HG03442 (cell line): Measurements from ENCODE around the gene UBL3.

Source experiments
- ATAC-seq: cut with Tn5 transposase; IDR thresholded peaks from one replicate; pipeline ENCODE4 v1.9.1; 2021; ENCODE audit warnings: mild to moderate bottlenecking, moderate library complexity; ENCODE audit not compliant: unreplicated experiment

Gene UBL3

DNA sequence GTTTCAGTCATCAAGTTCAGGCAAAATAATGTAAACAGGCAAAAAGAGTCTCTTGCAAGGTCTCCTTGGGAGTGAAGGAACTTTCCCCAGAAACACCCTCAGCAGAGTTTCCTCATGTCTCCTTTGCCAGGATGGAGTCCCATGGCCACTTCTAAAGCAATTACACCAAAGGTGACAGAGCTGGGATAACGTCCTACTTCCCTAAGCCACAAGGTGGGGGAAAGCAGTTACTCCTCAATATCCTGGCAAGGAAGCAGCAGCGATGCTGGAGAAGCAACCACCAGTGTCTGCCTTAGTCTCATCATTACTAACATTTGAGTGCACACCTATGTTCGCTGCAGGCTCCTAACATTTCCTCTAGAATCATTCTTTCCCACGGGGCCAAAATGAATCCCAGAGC lies 88.6 kb downstream of the UBL3 start:
- ATAC-seq: no peak

DNA sequence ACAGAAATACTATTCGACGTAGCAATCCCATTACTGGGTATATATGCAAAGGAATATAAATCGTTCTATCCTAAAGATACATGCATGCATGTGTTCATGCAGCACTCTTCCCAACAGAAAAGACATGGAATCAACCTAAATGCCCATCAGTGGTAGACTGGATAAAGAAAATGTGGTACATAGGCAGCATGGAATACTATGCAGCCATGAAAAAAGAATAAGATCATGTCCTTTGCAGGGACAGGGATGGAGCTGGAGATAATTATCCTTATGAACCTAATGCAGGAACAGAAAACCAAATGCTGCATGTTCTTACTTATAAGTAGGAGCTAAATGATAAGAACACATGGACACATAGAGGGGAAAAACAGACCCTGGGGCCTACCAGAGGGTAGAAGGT lies 89.3 kb downstream of the UBL3 start:
- ATAC-seq: no peak

DNA sequence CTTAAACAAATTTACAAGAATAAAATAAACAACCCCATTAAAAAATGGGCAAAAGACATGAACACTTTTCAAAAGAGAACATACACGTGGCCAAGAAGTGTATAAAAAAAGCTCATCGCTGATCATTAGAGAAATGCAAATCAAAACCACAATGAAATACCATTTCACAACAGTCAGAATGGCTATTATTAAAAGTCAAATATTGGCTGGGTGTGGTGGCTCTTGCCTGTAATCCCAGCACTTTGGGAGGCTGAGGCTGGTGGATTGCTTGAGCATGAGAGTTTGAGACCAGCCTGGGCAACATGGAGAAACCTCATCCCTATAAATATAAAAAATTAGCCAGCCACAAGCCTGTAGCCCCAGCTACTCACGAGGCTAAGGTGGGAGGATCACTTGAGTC lies 89.9 kb downstream of the UBL3 start:
- no peak for ATAC-seq

DNA sequence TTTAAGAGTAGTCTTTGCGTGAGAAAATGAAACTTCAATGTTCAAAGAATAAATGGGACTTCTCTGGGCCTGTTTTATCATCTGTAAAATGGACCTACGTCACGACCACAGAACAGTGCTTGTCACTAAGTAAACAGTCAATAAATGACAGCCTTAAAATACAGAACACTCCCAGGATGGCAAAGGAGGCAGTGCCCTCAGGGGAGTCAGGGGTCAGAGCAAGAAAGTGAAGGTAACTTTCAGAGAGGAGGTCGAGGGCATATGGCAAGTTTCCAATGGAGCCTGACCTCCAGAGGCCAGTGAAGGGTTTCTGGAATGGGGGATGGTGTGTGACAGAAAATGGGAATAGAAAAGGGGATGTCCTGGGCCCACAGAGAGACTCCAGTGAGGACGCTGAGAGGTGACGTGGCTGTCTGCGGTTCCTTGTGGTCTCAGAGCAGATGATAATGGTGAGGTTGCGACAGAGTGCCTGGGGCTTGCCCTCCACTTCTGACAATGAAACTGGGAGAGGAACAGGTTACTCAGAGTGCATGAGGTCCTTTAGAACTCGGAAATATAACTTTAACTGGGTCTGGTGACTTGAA lies 91.8 kb downstream of the UBL3 start:
- ATAC-seq: peak; percentile 96

DNA sequence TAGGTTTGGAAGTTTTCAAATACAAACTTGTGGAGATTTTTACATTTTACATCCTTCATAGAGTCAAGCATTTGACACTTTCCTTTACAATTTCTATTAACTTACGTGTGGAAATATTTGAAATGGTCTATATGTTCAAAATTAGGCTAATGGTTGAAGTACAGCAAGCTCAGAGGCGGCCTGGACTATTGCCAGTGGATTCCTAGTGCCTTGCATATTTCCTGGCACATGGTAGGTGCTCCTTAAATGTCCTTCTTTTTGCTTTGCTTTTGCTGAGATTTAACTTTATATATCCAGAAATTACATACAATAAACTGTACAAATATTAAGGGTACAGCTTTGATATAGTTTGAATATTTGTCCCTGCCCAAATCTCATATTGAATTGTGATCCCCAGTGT lies 93.9 kb downstream of the UBL3 start:
- no peak for ATAC-seq

DNA sequence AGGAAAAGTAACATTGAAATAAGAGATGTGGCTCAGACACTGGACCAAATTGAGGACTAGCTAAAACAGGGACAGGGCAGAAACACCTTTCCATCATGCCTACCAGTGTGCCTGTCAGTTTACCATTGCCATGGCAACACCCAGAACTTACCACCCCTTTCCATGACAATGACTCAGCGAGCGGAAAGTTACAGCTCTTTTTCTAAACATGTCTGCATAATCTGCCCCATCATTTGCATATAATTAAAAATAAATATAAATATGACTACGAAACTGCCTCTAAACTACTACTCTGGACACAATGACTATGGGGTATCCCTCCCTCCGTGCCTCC lies 96.0 kb downstream of the UBL3 start:
- ATAC-seq: no peak

DNA sequence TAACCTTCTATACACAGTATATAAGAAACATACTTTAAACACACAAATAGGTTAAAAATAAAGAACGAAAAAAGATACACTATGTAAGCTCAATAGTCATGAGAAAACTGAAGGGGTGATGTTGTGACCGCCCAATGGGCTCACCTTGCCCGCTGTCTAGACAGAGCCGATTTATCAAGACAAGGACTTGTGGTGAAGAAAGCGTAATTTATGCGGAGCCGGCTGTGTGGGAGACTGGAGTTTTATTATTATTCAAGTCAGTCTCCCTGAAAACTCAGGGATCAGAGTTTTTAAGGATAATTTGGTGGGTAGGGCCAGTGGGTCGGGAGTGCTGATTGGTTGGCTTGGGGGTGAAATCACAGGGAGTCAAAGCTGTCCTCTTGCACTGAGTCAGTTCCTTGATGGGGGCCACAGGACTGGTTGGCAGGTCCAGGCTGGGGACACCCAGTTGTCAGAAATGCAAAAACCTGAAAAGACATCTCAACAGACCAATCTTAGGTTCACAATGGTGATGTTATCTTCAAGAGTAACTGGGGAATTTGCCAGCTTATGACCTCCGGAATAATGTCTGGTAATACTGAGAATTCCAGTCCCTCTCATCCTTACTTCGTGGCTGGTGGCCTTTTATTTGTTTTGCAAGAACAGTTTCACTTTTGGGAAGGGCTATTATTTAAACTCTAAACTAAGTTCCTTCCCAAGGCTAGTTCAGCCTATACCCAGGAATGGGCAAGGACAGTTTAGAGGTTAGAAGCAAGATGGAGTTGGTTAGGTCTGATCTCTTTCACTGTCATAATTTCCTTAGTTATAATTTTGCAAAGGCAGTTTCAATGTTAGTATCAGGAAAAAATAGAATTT lies 96.6 kb downstream of the UBL3 start:
- no peak for ATAC-seq

DNA sequence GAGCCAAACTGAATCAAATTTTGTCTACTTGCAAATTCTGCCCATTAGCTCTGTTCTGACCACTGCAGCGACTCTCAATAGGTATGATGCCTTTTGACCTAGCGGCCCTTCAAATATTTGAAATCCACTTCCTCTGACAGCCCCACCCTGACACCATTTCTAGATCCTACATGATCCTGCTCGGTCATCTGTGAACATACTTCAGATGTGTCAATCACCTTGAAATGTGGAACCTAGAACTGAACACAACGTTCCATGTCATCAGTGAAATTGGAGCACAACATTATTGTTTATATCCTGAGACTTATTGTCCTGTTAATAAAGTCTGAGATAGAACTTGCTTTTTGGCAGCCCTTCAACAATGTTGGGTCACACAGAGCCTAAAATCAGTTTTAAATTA lies 98.2 kb downstream of the UBL3 start:
- ATAC-seq: no peak

DNA sequence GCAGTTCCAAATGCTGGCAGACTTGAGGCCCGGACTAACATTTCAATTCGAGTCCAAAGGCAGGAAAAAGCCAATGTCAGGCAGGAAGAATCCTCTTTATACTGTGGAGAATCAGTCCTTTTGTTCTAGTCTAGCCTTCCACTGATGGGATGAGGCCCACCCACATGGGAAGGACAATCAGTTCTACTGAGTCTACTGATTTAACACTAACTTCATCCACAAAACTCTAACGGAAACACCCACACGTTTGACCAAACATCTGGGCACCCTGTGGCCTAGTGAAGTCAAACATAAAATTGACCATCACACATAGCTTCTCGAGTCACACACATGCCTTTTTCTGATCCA lies 100.3 kb downstream of the UBL3 start:
- ATAC-seq: no peak

DNA sequence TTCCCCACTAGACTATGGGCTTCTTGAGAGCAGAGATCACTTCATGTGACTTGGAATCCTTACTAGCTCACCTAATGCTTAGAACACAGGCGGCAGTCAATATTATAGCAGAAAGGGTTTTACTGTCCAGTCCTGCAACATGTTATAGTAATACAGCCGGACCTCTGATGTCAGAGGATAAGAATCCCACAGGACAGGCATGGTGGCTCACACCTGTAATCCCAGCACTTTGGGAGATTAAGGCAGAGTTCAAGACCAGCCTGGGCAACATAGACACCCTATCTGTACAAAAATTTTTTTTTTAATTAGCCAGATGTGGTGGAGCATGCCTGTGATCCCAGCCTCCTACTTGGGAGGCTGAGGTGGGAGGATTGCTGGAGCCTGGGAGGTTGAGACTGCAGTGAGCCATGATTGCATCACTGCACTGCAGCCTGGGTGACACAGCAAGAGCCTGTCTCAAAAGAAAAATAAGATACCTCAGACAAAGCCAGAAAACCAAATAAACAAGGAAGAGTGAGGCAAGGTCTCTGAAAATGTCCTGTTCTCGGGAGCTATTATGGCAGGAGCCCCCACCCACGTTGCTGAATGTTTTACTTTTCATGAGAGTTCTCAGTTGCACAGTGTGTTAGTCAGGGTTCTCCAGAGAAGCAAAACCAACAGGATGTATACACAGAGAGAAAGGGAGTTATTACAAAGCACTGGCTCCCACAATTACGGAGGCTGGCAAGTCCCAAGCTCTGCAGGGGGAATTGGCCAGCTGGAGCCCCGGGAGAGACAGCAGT lies 100.8 kb downstream of the UBL3 start:
- ATAC-seq: no peak

DNA sequence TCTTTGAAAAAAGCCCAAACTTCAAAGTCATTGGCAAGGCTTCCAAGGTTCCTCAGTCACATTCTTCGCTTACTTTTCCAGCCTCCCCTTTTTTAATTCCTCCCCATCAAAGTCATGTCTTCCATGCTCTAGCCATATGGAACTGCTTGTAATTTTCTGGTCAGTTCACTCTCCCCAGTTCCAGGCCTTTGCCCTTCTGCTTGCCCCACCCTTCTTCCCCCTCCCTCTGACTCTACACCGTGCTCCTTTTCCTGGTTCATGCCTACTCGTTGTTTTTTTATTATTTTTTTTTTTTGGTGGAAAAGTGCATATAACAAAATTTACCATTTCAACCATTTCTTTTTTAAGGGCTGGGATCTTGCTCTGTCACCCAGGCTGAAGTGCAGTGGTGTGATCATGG lies 102.3 kb downstream of the UBL3 start:
- no peak for ATAC-seq

DNA sequence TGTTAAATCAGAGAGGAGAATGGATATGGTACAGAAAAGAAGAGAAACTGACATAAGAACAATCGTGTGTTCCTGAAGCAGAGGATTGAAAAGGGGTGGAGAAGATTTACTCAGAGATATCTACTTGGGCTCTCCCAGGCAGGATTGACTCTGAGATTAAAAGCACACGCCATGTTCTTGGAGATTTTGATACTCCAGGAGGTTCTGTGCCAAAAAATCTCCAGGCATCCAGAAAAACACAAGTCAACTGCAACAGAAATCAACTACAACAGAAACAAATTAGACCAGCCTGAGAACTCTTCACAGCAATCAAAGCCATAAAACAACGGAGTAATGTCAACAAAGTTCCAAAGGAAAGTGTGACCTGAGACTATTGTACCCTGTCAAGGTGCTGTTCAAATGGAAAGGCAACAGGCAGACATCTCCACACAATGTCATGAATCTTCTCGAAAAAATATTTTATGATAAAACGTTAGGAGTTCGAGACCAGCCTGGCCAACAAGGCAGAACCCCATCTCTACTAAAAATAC lies 104.2 kb downstream of the UBL3 start:
- ATAC-seq: no peak

DNA sequence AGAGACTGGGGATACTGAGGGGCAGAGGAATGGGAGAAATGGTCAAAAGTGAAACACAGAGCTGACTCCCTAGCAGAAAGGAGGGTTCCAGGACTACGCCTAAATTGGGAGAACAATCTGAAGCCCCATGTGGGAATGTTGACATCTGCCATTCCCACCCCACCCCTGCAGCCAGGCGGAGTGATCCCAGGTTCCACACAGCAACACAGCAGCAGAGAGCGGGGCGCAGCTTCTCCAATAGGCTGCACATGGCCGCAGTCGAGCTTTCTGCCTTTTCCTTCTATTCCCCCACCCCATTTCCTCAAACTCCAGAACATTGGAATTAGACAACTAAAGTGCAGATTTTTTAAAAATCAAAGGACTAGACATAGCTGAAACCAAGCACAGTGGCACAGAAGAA lies 104.7 kb downstream of the UBL3 start:
- no peak for ATAC-seq

DNA sequence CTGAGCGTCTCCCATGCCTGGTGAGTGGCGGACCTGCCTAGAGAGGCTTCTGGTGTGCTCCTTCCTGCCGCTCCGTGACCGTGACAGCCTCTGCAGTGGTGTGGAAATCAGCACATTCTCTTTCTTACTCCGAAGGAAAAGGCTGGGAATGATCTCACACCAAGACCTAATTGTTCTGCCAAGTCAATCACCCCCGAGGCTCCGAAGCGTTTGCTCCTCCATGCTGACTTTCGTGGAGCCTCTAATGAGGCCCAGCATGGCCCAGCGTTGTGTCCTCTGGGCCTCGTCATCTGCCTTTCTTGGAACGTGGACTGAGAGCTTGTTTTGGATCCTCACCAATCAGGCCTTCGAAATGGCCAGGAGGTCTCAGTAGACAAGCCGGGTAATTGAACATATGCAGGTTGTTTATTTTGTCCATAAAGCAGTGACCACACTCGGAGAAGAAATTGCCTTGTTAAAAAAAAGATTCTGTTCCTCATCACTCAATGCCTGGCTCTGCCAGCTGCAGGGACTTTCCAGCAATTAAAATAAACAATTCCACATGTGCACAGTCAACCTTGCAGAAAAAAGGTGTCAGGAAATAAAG lies 107.1 kb downstream of the UBL3 start:
- ATAC-seq: no peak

DNA sequence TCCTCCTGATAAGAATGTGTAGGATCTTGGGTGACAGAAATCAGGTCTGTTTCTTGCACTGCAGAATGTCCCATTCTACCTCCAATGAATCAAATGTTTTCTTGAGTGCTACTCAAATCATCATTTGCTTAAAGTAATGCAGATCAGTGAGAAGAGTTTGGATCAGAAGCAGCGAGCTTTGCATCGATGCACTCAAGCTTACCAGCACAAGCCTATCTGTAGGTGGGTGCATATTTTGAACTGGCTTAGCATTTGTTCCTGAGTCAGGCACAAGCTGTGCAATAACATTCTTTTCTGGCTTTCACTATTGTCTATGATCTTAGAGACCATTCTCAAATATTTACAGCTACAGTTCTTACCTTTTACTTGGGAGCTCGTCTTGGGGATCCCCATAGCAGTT lies 109.5 kb downstream of the UBL3 start:
- ATAC-seq: no peak

DNA sequence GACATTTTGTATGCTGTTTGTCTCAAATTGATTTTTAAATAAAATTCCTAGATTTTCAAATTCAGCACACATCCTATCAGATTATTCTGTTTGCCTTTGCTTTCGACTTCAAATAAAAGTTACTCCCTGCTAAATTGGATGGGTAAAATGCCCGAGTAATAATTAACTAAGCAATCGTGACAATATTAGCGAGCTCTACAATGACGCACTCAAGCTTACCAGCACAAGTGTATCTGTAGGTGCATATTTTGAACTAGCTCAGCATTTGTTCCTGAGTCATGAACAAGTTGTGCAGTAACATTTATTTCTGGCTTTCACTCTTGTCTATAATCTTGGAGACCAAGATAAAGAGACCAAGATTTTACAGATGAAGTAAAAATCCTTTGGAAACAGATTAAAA lies 113.4 kb downstream of the UBL3 start:
- ATAC-seq: no peak

DNA sequence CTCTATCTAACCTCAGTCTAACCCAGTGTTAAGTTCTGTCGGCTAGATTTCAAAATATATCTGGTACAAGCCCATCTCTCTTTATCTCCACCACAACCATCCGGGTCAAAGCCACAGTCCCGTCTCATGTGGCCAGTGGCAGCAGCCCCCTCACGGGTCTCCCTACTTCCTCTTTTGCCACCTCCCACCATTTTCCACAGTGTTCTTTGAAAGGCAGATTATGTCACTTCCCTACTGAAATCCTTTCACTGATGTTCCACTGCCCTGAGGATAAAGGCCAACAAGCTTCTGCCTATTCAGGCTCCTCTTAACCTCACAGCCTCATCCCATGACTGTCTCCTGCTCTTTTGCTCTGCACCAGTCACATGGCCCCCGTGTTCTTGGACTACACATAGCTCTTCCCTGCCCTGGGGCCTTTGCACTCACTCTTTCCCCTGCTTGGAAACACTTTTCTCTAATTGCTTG lies 117.2 kb downstream of the UBL3 start:
- ATAC-seq: no peak

DNA sequence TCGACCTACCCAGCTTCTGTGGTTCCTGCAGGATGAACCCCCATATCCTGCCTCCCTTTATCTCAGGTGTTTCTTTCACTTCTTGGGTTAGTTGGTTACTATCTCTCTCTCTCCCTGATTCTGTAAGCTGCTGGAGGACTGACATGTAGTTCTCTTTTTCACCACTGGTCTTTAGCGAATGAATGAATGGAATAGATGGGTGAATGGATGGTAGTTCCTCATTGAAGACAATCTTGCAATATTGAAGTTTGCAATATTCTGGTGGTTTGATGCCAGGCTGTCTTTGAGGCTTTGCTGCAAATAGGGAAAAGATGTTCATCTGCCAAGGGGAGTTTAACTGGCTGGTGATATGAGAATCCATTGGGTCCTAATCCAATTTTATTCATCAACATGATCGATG lies 120.2 kb downstream of the UBL3 start:
- ATAC-seq: no peak

DNA sequence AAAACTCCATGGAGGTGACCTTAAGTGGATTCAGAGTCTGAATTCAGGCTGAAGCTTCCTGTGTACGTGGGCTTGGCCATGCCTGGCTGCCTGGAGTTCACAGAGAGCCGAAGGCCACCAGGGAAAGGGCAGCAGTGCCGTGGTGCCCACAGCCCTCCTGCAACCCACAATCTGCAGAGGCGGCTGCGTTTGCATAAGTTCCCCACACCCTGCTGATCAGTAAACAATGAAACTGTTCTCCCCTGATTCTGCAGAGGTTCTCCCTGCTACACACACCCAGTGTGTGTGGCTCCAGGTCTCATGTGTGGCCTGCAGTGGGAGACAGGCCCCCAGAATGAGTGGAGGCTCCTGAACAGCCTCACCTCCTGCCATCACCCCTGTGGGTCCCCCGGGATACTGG lies 128.0 kb downstream of the UBL3 start:
- ATAC-seq: no peak

DNA sequence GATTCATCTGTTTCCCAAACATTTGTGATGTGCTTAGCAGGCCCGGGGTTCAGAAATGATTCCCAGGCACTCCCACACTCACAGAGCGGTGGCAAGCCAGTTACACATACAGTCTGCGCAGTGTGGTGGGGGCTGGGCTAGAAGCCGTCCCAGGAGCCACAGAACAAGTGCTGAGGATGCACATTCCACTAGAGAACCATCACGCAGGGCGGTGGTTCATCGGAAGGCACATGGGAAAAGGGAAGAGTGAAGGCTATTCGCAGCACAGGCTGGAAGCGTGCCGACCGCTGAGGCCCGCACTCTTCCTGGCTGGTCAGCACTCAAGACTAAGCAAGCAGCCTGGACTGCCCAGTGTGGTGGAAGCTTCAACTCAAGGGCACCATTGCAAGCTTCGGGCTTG lies 128.7 kb downstream of the UBL3 start:
- no peak for ATAC-seq

DNA sequence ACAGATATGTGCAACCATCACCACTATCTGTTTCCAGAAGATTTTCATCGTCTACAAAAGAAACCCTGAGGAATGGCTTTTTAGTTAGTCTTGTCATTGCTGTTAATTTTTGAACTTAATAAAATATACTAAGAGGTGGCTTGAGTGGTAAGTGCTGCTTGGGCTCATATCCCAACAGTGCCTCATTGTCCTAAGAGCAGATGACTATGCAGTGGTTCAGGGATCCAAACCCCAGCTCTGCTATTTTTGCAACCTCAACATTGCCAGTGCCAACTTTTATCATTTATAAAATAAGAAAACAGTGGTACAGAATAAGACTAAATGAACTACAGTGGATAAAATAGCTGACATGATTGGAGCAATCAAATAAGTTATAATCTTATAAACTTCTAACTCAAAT lies 131.7 kb downstream of the UBL3 start:
- no peak for ATAC-seq

DNA sequence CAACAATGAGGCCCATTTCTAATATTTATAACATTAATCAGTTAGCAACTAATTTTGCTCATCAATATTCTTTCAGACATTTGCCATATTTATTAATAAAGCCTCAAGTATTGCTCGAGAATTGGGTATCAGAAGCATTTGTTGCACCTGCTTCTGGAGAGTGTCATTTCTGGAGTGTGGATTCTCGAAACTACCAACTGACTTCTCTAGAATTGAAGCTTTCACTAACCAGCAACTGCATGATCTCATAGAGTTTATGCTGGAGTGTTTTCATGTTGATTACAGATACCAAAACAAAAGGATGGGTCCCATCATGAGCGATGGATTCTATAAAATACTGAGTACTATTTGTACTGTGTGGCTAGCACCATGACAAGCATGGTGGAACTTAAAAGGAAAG lies 133.9 kb downstream of the UBL3 start:
- ATAC-seq: no peak
